OCI-M2 (cell line): Measurements from ENCODE around the gene HPRT1.
"Not testable (repeated sequence)": the region's sequence is repeated elsewhere in the genome, so short reads cannot be mapped to it uniquely, and the experiment has no call there.

Experiments
- DNase-seq: peaks from one replicate; lab custom pipeline; 2025; ENCODE audit not compliant: unreplicated experiment; lab: John Stamatoyannopoulos, UW

HPRT1 gene

DNA sequence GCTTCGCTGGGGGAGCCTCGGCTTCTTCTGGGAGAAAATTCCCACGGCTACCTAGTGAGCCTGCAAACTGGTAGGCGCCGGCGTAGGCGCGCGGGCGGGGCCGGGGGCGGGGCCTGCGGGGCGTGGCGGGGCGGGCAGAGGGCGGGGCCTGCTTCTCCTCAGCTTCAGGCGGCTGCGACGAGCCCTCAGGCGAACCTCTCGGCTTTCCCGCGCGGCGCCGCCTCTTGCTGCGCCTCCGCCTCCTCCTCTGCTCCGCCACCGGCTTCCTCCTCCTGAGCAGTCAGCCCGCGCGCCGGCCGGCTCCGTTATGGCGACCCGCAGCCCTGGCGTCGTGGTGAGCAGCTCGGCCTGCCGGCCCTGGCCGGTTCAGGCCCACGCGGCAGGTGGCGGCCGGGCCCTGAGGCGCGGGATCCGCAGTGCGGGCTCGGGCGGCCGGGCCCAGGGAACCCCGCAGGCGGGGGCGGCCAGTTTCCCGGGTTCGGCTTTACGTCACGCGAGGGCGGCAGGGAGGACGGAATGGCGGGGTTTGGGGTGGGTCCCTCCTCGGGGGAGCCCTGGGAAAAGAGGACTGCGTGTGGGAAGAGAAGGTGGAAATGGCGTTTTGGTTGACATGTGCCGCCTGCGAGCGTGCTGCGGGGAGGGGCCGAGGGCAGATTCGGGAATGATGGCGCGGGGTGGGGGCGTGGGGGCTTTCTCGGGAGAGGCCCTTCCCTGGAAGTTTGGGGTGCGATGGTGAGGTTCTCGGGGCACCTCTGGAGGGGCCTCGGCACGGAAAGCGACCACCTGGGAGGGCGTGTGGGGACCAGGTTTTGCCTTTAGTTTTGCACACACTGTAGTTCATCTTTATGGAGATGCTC is at the start of gene HPRT1:
HPRT1 (plus strand) TSS at position 161 of the 857 bp plus-strand sequence; CDS start at position 308, 147 bp downstream.
- no peak for DNase-seq

DNA sequence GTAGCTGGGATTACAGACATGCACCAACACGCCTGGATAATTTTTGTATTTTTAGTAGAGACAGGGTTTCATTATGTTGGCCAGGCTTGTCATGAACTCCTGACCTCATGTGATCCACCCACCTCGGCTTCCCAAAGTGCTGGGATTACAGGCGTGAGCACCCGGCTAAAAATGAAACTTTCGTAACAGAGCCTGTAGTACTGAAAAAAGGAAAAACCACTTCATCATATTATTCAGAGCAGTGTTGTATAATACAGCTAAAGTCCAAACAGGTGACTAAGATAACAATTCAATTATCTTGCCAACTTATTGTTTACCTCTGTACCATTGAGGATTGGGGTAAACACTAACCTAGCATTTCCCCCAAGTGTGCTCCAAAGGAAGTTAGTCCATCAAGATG is 43.9 kb upstream of the HPRT1 start:
- DNase-seq = no peak

DNA sequence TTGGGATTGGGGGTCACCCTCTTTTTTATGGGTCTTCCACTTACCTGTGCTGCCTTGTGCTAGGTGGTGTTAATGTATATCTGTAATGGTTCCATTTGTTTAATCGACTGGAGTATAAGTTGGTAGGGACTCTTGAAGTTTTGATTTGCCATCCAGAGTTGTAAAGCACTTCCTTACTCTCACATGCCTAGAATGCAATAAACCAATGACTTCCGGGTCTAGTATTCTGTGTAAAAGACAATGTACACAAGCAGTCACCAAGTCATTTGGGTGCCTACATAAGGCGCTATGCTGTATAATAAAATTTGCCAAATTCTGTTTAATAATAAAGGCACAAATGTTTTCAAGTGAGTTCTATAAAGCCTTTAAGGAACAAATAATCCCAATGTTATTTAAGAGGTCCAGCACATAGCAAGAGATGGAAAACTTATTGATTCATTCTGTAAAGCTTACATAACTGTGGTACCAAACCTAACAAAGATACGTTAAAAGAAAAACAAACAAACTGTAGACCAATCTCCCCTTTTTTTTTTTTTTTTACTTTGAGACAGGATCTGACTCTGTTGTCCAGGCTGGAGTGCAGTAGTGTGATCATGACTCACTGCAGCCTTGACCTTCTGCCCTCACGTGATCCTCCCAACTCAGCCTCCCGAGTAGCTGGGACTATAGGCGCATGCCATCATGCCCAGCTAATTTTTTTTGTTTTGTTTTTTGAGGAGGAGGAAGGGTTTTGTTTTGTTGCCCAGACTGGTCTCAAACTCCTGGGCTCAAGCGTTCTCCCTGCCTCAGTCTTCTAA is 41.5 kb upstream of the HPRT1 start:
- no peak for DNase-seq

DNA sequence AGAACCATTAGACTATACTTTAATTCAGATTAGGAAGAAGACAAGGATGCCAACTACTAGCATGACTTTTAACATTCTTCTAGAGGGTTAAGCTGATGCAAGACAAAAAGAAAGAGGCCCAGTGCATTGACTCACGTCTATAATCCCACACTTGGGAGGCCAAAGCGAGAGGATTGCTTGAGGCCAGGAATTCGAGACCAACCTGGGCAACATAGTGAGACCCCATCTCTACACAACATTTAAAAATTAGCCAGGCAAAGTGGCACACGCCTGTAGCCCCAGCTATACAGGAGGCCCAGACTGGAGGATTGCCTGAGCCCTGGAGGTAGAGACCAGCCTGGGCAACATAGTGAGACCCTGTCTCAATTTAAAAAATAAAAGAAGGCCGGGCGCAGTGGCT is 40.2 kb upstream of the HPRT1 start:
- no peak for DNase-seq

- no peak for DNase-seq
Measured at GRCh38 chrX:134423606-134424005, 36.4 kb upstream of the HPRT1 start.

DNA sequence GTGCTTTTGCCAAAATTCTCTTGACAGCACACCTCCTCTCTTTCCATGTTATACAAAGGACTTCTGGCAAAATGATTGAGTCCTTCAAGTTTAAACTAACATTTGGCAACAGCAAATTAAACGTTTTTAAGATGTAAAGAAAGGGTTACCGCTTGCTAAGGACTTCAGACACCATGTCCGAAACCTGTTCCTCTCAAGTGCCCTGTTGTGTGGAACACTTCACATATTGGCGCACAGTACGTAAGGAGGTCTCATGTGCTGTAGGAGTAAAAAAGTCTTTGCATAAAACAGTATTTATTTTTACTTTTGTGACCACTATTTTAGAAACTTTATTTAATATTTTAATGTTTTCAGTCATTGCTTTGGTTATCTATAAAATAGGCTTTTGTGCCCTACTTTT is 33.7 kb upstream of the HPRT1 start:
- DNase-seq = no peak

- no peak for DNase-seq
Measured at GRCh38 chrX:134431894-134432293, 28.1 kb upstream of the HPRT1 start.

DNA sequence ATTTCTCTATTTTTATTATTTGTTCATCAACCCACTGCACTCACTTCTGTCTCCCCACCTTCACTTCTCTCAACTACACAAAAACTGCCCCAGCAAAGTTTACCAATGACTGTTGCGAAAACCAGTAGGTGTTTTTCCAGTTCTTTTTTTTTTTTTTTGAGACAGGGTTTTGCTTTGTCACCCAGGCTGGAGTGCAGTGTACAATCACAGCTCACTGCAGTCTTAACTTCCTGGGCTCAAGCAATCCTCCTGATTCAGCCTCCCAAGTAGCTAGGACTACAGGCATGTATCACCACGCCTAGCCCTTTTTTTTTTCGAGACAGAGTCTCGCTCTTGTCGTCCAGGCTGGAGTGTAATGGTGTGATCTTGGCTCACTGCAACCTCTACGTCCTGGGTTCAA is 24.1 kb upstream of the HPRT1 start:
- no peak for DNase-seq

DNA sequence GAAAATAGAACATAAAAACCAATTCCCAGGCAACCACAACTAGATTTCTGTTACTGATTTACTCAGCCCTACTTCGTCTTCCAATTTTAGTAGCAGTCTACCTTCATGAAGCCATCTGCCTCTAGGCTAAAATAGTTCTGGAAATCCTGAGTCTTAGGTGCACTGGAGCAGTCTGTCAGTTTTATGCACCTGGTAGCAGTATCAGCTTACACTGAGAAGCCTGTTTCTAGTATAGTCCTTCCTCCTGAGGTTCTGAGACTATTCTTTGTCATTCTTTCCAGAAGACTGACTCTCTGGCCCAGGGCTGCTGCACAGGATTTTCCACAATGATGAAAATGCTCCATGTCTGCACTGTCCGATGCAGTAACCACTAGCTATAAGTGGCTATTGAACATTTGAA is 16.9 kb upstream of the HPRT1 start:
- DNase-seq = no peak

GRCh38 chrX:134443461-134443860 is 16.5 kb upstream of the HPRT1 start:
- no peak for DNase-seq

GRCh38 chrX:134444681-134445080 is 15.3 kb upstream of the HPRT1 start:
- no peak for DNase-seq

- no peak for DNase-seq
Measured at GRCh38 chrX:134452596-134452995, 7.4 kb upstream of the HPRT1 start.

- DNase-seq = no peak
Measured at GRCh38 chrX:134453631-134454030, 6.3 kb upstream of the HPRT1 start.

GRCh38 chrX:134454506-134454905 is 5.5 kb upstream of the HPRT1 start:
- DNase-seq = no peak

DNA sequence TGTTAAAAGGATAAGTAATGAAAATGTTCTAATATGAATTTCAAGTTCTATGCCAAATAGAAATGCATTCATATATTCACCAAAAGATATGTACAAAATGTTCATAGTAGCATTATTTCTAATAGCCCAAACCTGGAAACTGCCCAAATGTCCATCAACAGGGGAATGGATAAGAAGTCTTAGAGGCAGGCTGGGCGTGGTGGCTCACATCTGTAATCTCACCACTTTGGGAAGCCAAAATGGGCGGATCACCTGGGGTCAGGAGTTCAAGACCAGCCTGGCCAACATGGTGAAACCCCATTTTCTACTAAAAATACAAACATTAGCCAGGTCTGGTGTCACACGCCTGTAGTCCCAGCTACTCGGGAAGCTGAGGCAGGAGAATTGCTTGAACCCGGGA is 2.3 kb upstream of the HPRT1 start:
- no peak for DNase-seq

- DNase-seq = no peak
Measured at GRCh38 chrX:134459683-134460004, 321 bp upstream of the HPRT1 start.

GRCh38 chrX:134460862-134461220 is 876 bp downstream of the HPRT1 start:
- DNase-seq = no peak

DNA sequence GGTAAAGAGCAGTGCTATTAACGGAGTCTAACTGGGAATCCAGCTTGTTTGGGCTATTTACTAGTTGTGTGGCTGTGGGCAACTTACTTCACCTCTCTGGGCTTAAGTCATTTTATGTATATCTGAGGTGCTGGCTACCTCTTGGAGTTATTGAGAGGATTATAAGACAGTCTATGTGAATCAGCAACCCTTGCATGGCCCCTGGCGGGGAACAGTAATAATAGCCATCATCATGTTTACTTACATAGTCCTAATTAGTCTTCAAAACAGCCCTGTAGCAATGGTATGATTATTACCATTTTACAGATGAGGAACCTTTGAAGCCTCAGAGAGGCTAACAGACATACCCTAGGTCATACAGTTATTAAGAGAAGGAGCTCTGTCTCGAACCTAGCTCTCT is 1.5 kb downstream of the HPRT1 start:
- DNase-seq = no peak

DNA sequence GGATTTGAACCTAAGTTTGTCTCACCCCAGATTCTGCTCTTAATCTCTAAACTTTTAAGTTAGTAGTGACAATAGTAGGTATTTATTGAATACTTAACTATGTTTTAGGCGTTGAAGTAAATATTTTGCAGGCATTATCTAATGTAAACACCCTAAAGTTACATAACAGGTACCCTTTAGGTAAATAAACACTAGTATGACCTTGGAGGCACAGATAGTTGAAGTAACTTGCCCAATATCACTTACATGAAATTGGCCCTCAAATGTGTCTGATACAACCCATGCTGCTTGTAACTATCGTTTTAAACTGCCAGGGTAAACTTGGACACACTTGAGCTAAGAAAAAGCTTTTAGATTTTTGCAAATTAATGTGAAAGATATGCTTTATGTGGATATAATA is 3.0 kb downstream of the HPRT1 start:
- DNase-seq = no peak

GRCh38 chrX:134464453-134464852 is 4.5 kb downstream of the HPRT1 start:
- not testable (repeated sequence) for DNase-seq

DNA sequence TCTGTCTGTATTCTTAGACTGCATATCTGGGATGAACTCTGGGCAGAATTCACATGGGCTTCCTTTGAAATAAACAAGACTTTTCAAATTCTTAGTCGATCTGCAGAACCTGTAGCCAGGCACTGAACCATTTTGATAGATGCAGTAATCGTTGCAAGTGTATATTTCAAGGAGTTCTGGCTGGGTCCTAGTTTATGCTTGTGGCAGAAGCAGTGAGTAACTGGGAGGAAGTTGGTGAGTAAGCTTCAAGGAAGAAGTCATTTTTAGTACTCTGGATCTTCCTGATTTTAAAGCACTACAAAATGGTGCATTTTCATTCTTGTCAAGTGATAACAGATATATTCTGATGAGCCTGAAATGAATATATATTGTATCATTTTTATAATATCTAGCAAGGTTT is 9.5 kb downstream of the HPRT1 start:
- DNase-seq = no peak

GRCh38 chrX:134470013-134470412 is 10.0 kb downstream of the HPRT1 start:
- no peak for DNase-seq

DNA sequence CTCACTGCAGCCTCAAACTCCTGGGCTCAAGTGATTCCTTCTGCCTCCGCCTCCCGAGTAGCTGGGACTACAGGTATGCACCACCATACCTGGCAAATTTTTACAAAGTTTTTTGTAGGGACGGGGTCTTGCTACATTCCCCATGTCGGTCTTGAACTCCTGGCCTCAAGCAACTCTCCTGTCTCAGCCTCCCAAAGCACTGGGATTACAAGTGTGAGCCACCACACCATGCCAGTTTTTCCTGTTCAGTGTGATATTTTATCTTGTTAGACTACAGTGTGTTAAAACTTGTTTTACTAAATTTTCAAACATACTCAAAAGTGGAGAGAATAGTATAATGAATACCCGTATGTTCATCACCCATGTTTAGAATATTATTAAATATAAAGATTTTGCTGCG is 12.1 kb downstream of the HPRT1 start:
- DNase-seq = no peak
